Sigmoid colon (tissue), 4 donors: ENCODE results near the gene HDAC7.

Experiments used
- CTCF ChIP-seq, 4 experiments: fragments of 450-650 bp in 3 of 4; fragments of 200-600 bp in 1 of 4; IDR thresholded peaks; one replicate each; pipeline ENCODE4 v1.5.1; 2016 to 2019; ENCODE audit warnings: antibody characterized with exemption in 4 of 4, mild to moderate bottlenecking in 3 of 4, moderate library complexity in 2 of 4
- POLR2AphosphoS5 ChIP-seq, 4 donors: sonication (generic); formaldehyde crosslinking; IDR thresholded peaks; one replicate each; pipeline ENCODE4 v1.6.1; 2017; ENCODE audit warnings: antibody characterized with exemption in 4 of 4

GRCh38 chr12:47773858-47774580 is 45.7 kb downstream of the HDAC7 start:
- TF ChIP-seq CTCF (IDR thresholded peaks at IDR 0.05) (no peak), POLR2AphosphoS5 (IDR thresholded peaks at IDR 0.05) (no peak)
